Psoas muscle (tissue), 8 donors: ENCODE measurements around the gene TRIM33. TPM values are rescaled to one million over a fixed set of nuclear protein-coding genes. Genes with fewer than 3 reads are reported as not detected.
"Not testable (repeated sequence)": the region's sequence is repeated elsewhere in the genome, so short reads cannot be mapped to it uniquely, and the experiment has no call there.

Source experiments
- ATAC-seq, 4 donors: fragments of 200-7000 bp; cut with Tn5 transposase; one replicate each; pipeline ENCODE4 v1.9.1; 2020; ENCODE audit warnings: moderate library complexity in 3 of 4, mild to moderate bottlenecking in 2 of 4
- DNase-seq, 2 donors: peaks; one replicate each; pipeline ENCODE4 v3.0.0-alpha.2; 2020
- H3K27ac ChIP-seq: fragments of 200-600 bp; one replicate; pipeline ENCODE4 v1.8.0; 2022
- H3K27me3 ChIP-seq, 3 donors: fragments of 200-600 bp in 1 of 3; one replicate each; pipeline versions ENCODE4 v1.6.1 to v1.8.0; 2013 to 2022; ENCODE audit warnings: low read length in 2 of 3, mild to moderate bottlenecking in 2 of 3, moderate library complexity in 1 of 3; ENCODE audit not compliant: insufficient read depth in 3 of 3
- H3K36me3 ChIP-seq, 2 donors: fragments of 200-600 bp in 1 of 2; one replicate each; pipeline versions ENCODE4 v1.6.1 to v1.8.0; 2013 to 2022; ENCODE audit warnings: low read depth in 1 of 2, mild to moderate bottlenecking in 1 of 2, moderate library complexity in 1 of 2; ENCODE audit not compliant: insufficient read depth in 1 of 2
- H3K4me1 ChIP-seq: fragments of 200-600 bp; one replicate; pipeline ENCODE4 v1.8.0; 2022
- H3K4me3 ChIP-seq: fragments of 200-600 bp; one replicate; pipeline ENCODE4 v1.8.0; 2022; ENCODE audit warnings: mild to moderate bottlenecking
- H3K9me3 ChIP-seq: fragments of 200-600 bp; one replicate; pipeline ENCODE4 v1.8.0; 2022
- CTCF ChIP-seq: fragments of 200-600 bp; IDR thresholded peaks from one replicate; pipeline ENCODE4 v1.8.0; 2022; ENCODE audit warnings: antibody characterized with exemption
- WGBS, 3 donors: extraction: QIAGEN DNeasy Blood & Tissue Kit; methylation state at CpG; one replicate each; pipeline versions ENCODE4 v1.1.6 to v1.1.7; 2013; 5-methylcytosine and 5-hydroxymethylcytosine counted together
- intact Hi-C, 2 donors: fragments of 100-400 bp; cut with DNase I; formaldehyde crosslinking; loops; one replicate each; pipeline versions ENCODE4 v1.11.0 to v1.14.2; 2022
- polyA plus RNA-seq, 3 donors: library from polyadenylated mRNA; stranded (reverse); fragments of 200-250 nt; gene quantifications; one replicate each; pipeline ENCODE4 v1.2.3, GENCODE V29; 2013
- total RNA-seq, 4 donors: library from RNA; stranded (reverse); fragmentation: NEBNext Ultra II Directional in 2 of 4; extraction: Animal tissue kit (Norgen Biotek cat#: 25700) in 2 of 4; gene quantifications; one replicate each; pipeline versions ENCODE4 v1.2.1 to v1.2.4, GENCODE V29; 2021 to 2023
- donor health status: healthy with polysubstance abuse.
- donor health status: DM: no; HTN: no; CAD: no; lungs with moderate emphysema.
- donor health status: Bipolar disorder and iron deficiency.
- donor health status: healthy.
- donor health status: DM: yes; HTN: yes; CAD: no.
- donor health status: DM: no; HTN: no; CAD: no.
- donor health status: DM: no; HTN: no; CAD: no.
- donor health status: DM: yes; HTN: yes; CAD: no.

Gene TRIM33
- total and polyA plus RNA-seq, 7 donors = 4.6 to 22.0 (median 15.2) TPM

- ATAC-seq (no peak), DNase-seq (no peak)
- H3K9me3 ChIP-seq = no peaks in the 10 kb centered on the region
- no peak for TF ChIP-seq CTCF
- peaks cover 5 to 11% of the 10 kb centered on the region in 2 donors for H3K36me3 ChIP-seq
- no peaks in the 10 kb centered on the region for H3K27me3 ChIP-seq
- no peak overlapping the region for H3K4me3 ChIP-seq
- no peak overlapping the region for H3K27ac ChIP-seq
- no peaks in the 10 kb centered on the region for H3K4me1 ChIP-seq
- 84 to 100% (median 93%) methylated on average over 1 of the region's 1 CpG for WGBS, 3 donors
- intact Hi-C loops = no loop called here
These were observed 56.5 kb downstream of the TRIM33 start for GRCh38 chr1:114454539-114454938.

GRCh38 chr1:114453361-114453784, 57.6 kb downstream of the TRIM33 start:
- no peak for DNase-seq
- Histone ChIP-seq H3K36me3 (peaks cover 9 to 11% of the 10 kb centered on the region in 2 donors), H3K4me1 (no peaks in the 10 kb centered on the region), H3K9me3 (no peaks in the 10 kb centered on the region), H3K4me3 (no peak overlapping the region), H3K27ac (no peak overlapping the region), H3K27me3 (no peaks in the 10 kb centered on the region)
- no peak for ATAC-seq
- TF ChIP-seq CTCF = no peak
- WGBS, 3 donors = 93 to 96% (median 95%) methylated on average over 2 of the region's 2 CpGs
- intact Hi-C loops = no loop called here

- no peaks in the 10 kb centered on the region for H3K9me3 ChIP-seq
- H3K36me3 ChIP-seq = peaks cover 6 to 16% of the 10 kb centered on the region in 2 donors
- DNase-seq = no peak
- no peaks in the 10 kb centered on the region for H3K4me1 ChIP-seq
- H3K27me3 ChIP-seq = no peaks in the 10 kb centered on the region
- TF ChIP-seq CTCF = no peak
- no peak overlapping the region for H3K4me3 ChIP-seq
- no peak overlapping the region for H3K27ac ChIP-seq
- WGBS, 3 donors = 80 to 88% (median 86%) methylated on average over 3 of the region's 3 CpGs
- ATAC-seq = no peak
- intact Hi-C loops = no loop called here
These were observed 62.5 kb downstream of the TRIM33 start for GRCh38 chr1:114448370-114449036.

- no peak for ATAC-seq
- intact Hi-C loops = no loop called here
- no peak for DNase-seq
- H3K36me3 ChIP-seq = peaks cover 6 to 13% of the 10 kb centered on the region in 2 donors
- H3K9me3 ChIP-seq = no peaks in the 10 kb centered on the region
- 96 to 98% (median 96%) methylated on average over 1 of the region's 1 CpG for WGBS, 3 donors
- no peaks in the 10 kb centered on the region for H3K27me3 ChIP-seq
- TF ChIP-seq CTCF = no peak
- no peak overlapping the region for H3K27ac ChIP-seq
- no peaks in the 10 kb centered on the region for H3K4me1 ChIP-seq
- H3K4me3 ChIP-seq = no peak overlapping the region
These were observed 64.8 kb downstream of the TRIM33 start for GRCh38 chr1:114446198-114446597.

- DNase-seq, H3K4me1 ChIP-seq, H3K27ac ChIP-seq, H3K4me3 ChIP-seq, intact Hi-C loops, H3K27me3 ChIP-seq, ATAC-seq, H3K9me3 ChIP-seq: not testable (repeated sequence)
- peaks cover 4 to 13% of the 10 kb centered on the region in 2 donors for H3K36me3 ChIP-seq
- 96 to 98% (median 97%) methylated on average over 4 of the region's 4 CpGs for WGBS, 3 donors
These were observed 67.8 kb downstream of the TRIM33 start for GRCh38 chr1:114443226-114443625.
